Measurements from ENCODE around the gene NOTCH4. TPM values are rescaled to one million over a fixed set of nuclear protein-coding genes. Genes with fewer than 3 reads are reported as not detected.

Gene NOTCH4
- total and polyA plus RNA-seq, 2 of the 4 experiments (the other 2 are of a cell fraction), result 0.96 to 1.3 TPM

DNA sequence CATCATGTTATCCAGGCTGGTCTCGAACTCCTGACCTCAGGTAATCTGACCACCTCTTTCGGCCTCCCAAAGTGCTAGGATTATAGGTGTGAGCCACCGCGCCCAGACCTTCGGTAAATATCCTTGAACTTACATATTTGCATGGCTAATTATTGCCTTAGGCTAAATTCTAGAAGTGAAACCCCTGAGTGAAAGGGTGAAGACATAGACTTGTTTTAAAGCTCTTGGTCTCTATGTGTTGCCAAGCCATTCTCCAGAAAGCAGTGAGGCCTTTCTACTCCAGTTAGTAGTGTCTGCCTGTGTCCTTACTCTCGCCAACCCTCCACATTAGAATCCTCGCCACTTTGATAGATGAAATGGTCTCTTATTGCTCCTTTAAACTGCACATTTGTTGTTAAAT, 2.6 kb upstream of the NOTCH4 start:
- H3K4me3 ChIP-seq (ENCODE audit: insufficient read depth, low read depth, low read length), result no peak overlapping the region
- DNase-seq (no peak), ATAC-seq (ENCODE audit: low read depth) (no peak)
- H3K36me3 ChIP-seq (ENCODE audit: control insufficient read depth, insufficient read depth, low read length), result no peaks in the 10 kb centered on the region
- no peak overlapping the region for H2BK5ac ChIP-seq (ENCODE audit: low read depth, low read length, poor library complexity, severe bottlenecking)
- H3K27me3 ChIP-seq (ENCODE audit: control insufficient read depth, insufficient read depth, low read length), result peaks cover 10% of the 10 kb centered on the region
- CTCF ChIA-PET, result no interaction called here
- in situ Hi-C loops (cut with MboI; ENCODE audit: low sequenced_read_pairs), result no loop called here
- H4K5ac ChIP-seq (ENCODE audit: low read depth, low read length), result no peak overlapping the region
- no peaks in the 10 kb centered on the region for H3K79me1 ChIP-seq (ENCODE audit: low read depth in 1 of 2, low read length in 2 of 2)
- no peak overlapping the region for H2AK9ac ChIP-seq (replicated peaks; ENCODE audit: low read depth, low read length, poor library complexity)
- no peak overlapping the region for H2BK120ac ChIP-seq (ENCODE audit: low read depth, low read length)
- H4K20me1 ChIP-seq (ENCODE audit: insufficient read depth, low read length), result no peaks in the 10 kb centered on the region
- no peaks in the 10 kb centered on the region for H3K9me3 ChIP-seq (ENCODE audit: control insufficient read depth, insufficient read depth, low read length)
- BruUV-seq (replicated peaks), result no TSS peak
- no peak overlapping the region for H2BK15ac ChIP-seq (ENCODE audit: low read depth, low read length)
- H2BK20ac ChIP-seq (ENCODE audit: low read depth, low read length), result no peak overlapping the region
- H3K18ac ChIP-seq (ENCODE audit: low read depth, low read length), result no peak overlapping the region
- H3K27ac ChIP-seq (ENCODE audit: insufficient read depth, low read length), result no peak overlapping the region
- POLR2A ChIA-PET (ENCODE audit: unreplicated experiment), result no interaction called here
- H3K4me1 ChIP-seq (ENCODE audit: control insufficient read depth, insufficient read depth, low read length), result no peaks in the 10 kb centered on the region
- intact Hi-C loops (cut with micrococcal nuclease), result no loop called here
- no peak overlapping the region for H3K4ac ChIP-seq (ENCODE audit: low read depth, low read length)
- H3K9me1 ChIP-seq (ENCODE audit: insufficient read depth, low read length), result no peaks in the 10 kb centered on the region
- no peak overlapping the region for H2AK5ac ChIP-seq (ENCODE audit: low read depth, low read length)
- no peak overlapping the region for H3K4me2 ChIP-seq (ENCODE audit: low read depth, low read length)
- no peak overlapping the region for H3K56ac ChIP-seq (ENCODE audit: extremely low read depth, insufficient read depth, low read length)
- no peak overlapping the region for H4K8ac ChIP-seq (ENCODE audit: low read depth in 2 of 2, low read length in 2 of 2)
- TF ChIP-seq MAZ (IDR thresholded peaks at IDR 0.05; ENCODE audit: borderline replicate concordance, low read depth, low read length) (no peak), NFE2L2 (IDR thresholded peaks at IDR 0.05; ENCODE audit: low read depth, low read length) (no peak), RFX5 (IDR thresholded peaks at IDR 0.05; ENCODE audit: low read depth, low read length) (no peak), CEBPB (IDR thresholded peaks at IDR 0.05; ENCODE audit: low read depth, low read length) (no peak), CHD1 (IDR thresholded peaks at IDR 0.05; ENCODE audit: low read depth, low read length) (no peak), RAD21 (IDR thresholded peaks at IDR 0.05; ENCODE audit: low read length) (no peak), POLR2A (IDR thresholded peaks at IDR 0.05; ENCODE audit: low read depth, low read length) (no peak), FOS (IDR thresholded peaks at IDR 0.05; ENCODE audit: low read depth, low read length) (no peak), BHLHE40 (IDR thresholded peaks at IDR 0.05; ENCODE audit: low read depth, low read length) (no peak), MAFK (IDR thresholded peaks at IDR 0.05; ENCODE audit: low read depth, low read length) (no peak), SMC3 (IDR thresholded peaks at IDR 0.05; ENCODE audit: low read depth, low read length) (no peak)
- TF ChIP-seq, protein P1, sequence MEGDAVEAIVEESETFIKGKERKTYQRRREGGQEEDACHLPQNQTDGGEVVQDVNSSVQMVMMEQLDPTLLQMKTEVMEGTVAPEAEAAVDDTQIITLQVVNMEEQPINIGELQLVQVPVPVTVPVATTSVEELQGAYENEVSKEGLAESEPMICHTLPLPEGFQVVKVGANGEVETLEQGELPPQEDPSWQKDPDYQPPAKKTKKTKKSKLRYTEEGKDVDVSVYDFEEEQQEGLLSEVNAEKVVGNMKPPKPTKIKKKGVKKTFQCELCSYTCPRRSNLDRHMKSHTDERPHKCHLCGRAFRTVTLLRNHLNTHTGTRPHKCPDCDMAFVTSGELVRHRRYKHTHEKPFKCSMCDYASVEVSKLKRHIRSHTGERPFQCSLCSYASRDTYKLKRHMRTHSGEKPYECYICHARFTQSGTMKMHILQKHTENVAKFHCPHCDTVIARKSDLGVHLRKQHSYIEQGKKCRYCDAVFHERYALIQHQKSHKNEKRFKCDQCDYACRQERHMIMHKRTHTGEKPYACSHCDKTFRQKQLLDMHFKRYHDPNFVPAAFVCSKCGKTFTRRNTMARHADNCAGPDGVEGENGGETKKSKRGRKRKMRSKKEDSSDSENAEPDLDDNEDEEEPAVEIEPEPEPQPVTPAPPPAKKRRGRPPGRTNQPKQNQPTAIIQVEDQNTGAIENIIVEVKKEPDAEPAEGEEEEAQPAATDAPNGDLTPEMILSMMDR (conservative IDR thresholded peaks at IDR 0.05; ENCODE audit: low read depth, low read length), result no peak
- no peak overlapping the region for H2AFZ ChIP-seq (replicated peaks; ENCODE audit: low read length, poor library complexity)
- H3K9ac ChIP-seq (ENCODE audit: low read depth, low read length), result no peak overlapping the region
- WGBS, 2 experiments (ENCODE audit: extremely low coverage in 2 of 2, insufficient read length in 1 of 2), result no CpG with 5 or more reads among the region's 7 CpGs
- no peak overlapping the region for H3K23ac ChIP-seq (ENCODE audit: low read depth, low read length)
- H4K91ac ChIP-seq (ENCODE audit: insufficient read depth, low read depth, low read length), result no peak overlapping the region
- no peak overlapping the region for H3K14ac ChIP-seq (replicated peaks; ENCODE audit: low read depth, low read length)
- dilution Hi-C loops (cut with HindIII; ENCODE audit: low sequenced_read_pairs, unreplicated experiment), result no loop called here
